Astrocyte of the hippocampus (primary cell): ENCODE results near the gene ALG5.

ENCODE experiments used
- DNase-seq: peaks from one replicate; pipeline ENCODE4 v3.0.0; 2011; ENCODE audit warnings: low read depth, low spot score

ALG5 gene

DNA sequence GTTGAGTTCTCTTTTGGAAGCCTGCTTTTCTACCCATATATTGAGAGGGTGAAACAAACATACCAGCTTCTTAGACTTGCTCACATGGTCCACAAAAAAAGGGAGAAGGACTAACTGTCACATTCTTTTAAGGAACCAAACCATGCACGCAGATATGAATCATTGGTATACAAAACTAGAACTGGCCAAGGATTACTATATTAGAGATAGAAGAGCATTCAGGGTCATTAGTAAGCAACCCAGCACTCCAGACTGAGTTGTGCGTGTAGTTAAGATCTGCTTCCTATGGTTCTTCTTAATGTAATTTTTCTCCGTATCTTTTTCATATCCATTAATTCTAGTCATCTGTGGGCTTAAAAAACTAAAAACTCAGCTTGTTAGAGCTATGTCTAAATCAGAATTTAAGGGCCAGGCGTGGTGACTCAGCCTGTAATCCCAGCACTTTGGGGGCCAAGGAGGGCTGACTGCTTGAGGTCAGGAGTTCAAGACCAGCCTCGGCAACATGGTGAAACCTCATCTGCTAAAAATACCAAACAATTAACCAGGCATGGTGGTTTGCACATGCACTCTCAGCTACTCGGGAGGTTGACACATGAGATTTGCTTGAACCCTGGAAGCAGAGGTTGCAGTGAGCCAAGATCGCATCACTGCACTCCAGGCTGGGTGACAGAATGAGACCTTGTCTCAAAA, 19.6 kb downstream of the ALG5 start:
- DNase-seq = peak; percentile 32

DNA sequence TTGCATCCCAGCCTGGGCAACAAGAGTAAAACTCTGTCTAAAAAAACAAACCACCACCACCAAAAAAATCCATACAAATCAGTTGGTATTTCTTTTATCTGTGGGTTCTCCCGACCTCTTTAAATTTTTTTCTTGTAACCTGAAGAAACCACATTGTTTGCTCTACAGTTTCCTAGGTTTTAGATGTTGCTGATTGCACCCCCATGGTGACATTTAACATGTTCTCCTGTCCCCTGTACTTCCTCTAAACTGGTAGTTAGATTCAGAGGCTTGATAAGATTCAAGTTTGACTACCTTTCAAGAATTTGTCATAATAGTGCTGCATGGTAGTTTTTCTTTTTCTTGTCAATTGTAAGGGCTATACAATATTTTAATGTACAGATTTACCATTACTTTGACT, 24.0 kb downstream of the ALG5 start:
- DNase-seq = peak; percentile 8

DNA sequence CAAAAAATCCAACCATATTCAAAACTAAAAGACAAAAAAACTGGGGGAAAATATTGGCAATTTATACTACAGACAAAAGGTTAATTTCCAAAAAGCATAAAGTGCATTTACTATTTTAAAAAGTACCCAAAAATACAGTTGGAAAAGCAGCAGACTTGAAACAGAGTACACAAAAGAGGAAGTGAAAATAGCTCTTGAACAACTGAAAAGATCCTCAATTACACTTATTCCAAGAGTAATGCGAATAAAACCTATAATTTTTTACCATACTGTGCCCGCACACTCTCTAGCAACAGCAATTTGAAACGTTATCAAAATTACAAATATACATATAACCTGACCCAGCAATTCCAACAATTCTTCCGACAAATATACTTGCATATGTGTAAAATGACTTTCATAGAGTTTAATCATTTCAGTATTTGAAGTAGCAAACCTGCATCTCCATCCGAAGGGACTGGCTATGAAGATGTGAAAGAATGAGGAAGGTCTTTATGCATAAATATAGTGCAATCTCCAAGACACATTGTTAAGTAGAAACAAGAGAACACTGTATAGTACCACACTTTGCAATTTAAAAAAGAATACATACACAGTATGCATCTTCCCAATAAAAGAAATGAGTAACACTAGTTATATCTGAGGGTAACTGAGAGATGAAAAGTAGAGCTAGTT, 25.4 kb downstream of the ALG5 start:
- DNase-seq = no peak

DNA sequence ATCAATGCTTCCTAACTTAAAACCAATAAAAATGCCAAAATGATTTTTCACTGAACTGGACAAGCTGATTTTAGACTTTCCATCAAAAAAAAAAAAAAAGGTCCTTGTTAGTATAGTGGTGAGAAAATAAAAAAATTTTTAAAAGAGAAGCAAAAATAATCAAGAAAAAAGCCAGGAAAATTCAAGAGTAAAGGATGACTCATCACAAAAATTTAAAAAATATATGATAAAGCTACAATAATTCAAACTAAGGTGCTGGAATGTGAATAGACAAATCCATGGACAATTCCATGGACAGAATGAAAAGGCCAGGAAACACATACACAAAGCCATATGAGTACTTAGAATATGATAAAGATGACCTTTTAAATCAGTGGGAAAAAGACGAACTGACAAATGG, 26.1 kb downstream of the ALG5 start:
- DNase-seq = no peak

DNA sequence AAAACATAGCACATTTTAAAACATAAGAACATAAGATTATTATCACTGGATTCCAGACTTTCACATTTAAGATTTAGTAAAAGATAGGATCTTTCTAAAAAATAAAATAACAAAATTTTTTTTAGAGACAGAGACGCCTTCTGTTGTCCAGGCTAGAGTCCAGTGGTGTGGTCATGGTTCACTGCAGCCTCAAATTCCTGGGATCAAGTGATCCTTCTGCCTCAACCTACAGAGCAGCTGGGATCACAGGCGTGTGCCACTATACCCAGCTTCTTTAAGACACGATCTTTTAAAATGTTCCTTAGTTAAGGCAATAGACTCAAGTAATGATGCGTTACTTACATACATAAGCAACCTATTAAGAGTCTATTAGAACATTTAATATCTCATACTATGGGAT, 32.7 kb downstream of the ALG5 start:
- DNase-seq = no peak

DNA sequence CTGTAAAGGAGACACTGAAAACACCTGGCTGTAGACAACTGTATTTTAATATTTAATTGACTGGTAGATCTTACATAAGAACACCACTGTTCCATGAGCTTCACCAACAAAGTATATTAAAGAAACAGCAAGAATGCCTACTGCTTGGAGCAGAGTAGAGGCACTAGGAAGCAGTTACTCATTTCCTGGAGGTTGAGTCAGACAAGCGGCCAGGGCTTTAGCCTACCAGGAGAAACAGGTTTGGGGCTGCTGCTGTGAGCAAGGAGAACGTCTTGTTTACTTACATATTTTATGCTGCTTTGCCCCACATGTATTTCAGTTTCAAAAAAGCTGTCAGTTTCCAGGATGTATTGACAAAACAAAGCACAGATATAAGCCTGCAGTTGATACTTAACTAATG, 33.4 kb downstream of the ALG5 start:
- peak; percentile 62 for DNase-seq

DNA sequence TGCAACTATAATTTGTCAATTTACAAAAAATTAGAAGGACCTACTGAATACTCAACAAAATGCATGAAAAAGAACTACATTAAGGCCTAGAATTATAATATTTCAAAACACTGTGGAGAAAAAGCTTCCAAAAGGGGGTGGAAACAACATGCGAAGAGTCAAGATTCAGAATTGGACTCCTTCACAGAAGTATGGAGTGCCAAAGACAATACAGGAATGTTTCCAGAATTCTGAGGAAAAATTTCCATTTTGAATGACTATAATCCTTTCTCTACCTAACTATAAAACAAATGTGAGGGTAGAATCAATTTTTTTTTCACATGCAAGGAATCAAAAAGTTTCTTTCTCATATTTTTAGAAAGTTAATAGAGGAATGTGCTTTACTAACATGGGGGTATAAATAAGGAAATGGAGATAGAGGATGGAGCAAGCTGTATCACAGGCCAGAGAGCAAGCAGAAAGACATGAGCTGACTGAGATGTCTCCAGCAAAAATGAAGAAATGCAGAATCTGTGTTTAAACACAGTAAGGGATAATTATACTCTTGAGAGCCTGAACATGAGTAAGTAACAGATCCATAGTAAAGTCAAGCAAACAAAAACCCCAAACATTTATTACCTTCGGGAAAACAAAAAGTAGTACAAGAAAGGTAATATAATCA, 39.6 kb downstream of the ALG5 start:
- peak; percentile 7 for DNase-seq

DNA sequence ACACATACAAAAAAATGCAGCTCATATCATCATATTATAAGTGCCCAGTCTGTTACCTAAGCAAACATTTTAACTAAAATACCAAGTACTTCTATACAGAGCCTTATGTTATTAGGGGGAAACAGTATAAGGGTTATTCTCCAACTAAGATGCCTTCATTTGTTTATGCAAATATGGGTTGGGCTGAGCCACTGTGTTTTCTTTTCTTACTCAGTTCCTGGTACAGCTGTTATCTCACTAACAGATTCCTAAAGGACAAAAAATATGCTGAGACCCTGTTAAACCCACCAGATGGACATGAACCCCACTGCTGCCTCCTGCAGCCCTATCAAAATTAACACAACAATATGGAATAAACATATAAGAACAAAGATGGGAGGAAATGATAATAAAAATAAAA, 44.6 kb downstream of the ALG5 start:
- no peak for DNase-seq

DNA sequence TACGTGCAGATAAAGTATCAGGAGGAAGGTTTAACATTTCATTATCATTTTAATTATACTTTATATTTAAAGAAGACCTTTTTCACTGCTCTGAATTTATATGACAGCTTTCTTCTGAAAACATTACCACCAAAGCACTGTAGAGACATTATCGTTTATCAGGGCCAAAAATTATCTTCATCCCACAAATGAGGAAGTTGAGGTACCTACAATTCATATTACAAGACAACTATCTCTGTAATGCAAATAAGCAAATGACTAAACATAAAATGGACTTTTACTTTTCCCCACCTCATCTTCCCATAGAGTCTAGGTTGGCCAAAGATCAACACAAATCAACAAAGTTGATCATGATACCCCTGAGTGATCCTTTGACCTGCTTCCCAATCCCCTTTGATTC, 48.2 kb downstream of the ALG5 start:
- no peak for DNase-seq

DNA sequence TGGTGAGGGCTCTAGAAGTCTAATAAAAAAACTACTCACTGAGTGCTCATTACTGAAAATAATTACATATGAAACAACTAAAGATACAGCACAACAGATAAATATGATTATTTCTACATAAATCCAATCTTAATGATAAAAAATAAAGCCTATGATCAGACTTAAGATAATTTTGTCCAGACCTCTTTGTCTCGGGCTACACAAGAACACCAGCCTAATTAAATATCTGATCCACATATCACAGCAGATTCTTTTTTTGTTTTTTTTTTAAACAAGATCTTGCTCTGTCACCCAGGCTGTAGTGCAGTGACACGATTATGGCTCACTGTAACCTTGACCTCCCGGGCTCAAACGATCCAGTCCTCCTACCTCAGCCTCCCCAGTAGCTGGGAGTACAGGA, 48.8 kb downstream of the ALG5 start:
- no peak for DNase-seq

DNA sequence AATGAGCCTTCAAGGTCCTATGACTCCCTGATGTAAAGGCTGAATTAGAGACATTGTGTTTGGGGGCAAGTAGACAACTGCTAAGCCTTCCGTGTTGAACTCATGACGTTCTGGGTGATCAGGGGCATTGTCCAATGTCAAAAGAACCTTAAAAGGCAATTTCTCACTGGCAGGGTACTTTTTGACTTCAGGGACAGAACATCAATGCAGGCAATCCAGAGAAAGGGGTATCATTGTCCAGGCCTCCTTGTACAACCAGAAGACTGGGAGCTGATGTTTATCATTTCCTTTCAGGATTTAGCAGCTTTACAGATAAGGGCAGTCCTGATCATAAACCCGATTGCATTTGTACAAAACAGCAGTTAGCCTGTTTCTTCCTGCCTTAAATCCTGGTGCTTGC, 54.1 kb downstream of the ALG5 start:
- no peak for DNase-seq

DNA sequence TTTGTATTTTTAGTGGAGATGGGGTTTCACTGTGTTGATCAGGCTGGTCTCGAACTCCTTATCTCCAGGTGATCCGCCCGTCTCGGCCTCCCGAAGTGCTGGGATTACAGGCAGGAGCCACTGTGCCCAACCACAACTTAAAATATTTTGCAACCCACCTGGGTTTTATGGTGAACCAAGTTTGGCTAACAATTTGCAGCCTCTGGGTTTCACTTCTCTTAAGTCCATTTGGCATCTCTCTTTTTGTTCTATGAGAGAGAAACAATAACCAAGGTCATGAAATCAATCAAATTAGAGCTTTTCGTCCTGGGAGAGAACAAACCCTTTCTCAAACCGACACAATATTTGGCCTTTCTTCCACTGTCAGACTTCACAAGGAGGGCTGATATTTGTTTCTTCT, 73.5 kb downstream of the ALG5 start:
- DNase-seq = no peak

DNA sequence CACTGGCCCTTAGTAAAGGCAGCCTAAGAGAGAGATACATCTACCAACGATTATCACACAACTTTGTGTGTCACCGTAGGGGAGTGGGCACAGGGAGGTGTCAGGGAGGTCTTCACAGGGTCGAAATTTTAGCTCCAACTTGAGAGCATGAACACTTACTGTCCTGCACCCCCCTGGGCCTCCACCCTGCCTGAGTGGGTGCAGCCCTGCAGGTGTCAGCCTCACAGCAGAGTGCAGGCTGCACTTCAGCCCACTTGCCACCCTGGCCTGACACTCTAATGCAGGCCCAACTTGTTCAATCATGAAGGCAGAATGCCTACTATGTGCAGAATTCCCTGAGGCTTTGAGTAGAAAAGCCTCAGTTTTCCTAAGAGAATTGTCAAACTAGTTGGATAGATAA, 75.1 kb downstream of the ALG5 start:
- DNase-seq = no peak

DNA sequence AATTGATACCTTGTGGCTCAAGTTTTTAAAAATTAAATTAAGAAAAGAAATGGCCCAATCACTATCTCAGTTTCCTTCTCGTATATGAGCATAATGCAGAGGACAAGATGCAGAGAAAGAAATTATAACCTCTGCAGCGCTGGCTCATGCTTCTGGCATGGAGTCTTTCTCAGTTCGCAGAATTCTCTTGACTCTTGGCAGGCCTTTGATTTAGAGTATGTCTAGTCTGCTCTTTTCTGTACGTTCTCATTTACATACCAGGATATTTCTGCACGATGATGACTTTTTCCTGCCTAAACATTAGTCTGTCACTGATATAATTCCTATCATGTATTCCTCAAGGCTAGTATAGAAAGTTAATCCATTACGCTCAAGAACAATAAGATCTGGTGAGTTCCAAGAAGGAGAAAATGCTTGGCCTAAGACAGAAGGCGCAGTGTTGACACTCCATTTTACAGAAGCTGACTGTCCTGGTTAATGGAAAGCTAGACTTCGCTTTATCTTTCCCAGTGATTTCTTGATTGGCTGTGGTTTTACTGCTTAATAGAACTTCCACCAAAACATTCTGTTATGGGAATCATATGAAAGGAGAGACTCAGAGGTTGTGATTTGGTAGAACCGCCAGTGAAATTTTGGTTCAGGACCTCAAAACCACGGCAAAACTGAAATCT, 77.4 kb downstream of the ALG5 start:
- no peak for DNase-seq

DNA sequence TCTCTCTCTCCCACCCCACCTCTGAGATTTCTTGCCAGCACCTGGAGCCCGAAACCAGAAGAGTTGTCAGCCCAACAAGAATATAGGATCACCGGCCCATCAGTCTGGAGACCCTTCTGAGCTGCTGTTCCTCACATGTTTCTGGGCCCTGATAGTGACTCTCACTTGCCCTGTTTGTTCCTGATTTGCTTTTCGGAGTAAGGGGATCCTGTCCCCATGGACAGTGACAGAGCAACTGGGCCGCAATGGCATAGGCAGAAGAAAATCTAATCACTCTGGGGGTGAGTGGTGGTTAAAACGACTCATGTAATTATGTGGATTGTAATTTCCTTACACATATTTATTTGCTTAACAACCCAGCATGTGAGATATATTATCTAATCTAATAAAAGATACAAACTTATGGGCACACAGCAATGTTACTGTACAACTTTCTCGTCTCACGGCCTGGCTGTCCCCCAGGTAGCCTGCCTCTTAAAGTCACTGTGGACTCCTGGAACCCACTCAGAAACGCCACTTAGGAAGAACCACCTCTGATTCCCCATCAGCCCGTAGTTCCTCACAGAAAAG, 78.4 kb downstream of the ALG5 start:
- DNase-seq = no peak

DNA sequence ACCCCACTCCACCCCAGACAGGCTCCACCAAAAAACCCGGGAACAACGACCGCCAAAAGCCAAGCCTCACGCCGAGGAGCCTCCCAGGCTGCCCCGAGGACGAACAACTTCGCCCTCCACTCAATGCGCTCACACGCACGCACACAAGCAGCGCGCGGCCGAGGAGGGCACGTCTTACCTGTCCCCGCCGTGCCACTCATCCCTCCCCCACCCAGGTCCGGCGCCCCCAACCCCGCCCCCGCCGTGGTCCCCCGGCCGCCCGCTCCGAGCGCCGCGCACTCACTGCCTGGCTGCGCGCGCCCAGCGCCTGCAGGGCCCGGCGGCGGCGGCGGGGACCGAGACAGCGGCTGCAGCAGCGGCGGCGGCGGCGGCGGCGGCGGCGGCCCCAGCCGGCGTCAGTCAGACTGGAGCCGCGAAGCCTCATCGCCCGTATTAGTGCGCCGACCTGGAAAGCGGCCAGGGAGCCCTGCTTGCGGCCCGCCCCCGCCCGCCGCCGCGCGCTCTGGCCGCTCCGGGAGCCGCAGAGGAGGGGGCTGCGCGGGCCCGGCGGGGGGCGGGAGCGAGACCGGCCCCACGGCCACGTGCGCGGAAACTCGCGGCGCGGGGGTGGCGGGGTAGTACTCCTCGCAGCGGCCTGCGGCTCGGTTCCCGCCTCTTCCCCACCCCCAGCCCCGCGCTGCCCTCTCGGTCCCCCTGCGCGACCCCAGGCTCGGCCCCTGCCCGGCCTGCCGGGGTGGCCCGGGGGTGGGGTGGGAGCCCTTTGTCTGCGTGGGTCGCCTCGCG, 79.1 kb downstream of the ALG5 start, which contains the start of gene SMAD9:
TSS of gene SMAD9 (minus strand) at position 406 of the 783 bp plus-strand sequence. CDS start 40,549 bp downstream, outside the sequence.
- DNase-seq = peak; percentile 93

DNA sequence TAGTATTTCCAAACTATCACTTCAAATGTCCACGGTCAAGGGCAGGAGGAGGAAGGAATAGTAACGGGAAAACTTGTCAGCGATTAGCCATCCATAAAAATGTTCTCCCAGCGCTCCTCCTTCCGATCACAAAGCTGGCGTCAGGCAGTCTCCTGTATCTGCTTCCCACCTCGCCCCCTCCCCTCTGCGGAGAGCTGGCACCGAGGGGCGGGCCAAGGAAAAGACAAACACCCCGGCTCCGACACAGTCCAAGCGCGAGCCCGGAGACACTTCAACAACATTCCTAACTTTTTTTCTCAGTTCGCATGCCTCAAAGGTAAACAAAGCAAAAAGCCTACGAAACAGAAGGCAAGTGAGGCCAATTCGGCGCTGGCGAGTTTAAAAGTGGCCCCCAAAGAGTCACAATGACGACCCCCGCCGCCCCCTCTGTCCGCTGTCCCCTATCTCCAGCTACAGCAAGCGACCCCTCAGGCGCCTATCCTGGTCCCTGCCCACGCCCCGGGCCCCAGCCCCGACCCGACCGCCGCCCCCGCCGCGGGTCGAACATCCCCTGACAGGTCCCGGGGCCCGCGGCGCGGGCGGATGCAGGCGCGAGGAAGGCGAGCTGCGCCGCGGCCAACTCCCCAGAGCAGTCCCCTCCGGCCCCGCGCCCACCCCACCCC, 79.8 kb downstream of the ALG5 start:
- peak; percentile 83 for DNase-seq

DNA sequence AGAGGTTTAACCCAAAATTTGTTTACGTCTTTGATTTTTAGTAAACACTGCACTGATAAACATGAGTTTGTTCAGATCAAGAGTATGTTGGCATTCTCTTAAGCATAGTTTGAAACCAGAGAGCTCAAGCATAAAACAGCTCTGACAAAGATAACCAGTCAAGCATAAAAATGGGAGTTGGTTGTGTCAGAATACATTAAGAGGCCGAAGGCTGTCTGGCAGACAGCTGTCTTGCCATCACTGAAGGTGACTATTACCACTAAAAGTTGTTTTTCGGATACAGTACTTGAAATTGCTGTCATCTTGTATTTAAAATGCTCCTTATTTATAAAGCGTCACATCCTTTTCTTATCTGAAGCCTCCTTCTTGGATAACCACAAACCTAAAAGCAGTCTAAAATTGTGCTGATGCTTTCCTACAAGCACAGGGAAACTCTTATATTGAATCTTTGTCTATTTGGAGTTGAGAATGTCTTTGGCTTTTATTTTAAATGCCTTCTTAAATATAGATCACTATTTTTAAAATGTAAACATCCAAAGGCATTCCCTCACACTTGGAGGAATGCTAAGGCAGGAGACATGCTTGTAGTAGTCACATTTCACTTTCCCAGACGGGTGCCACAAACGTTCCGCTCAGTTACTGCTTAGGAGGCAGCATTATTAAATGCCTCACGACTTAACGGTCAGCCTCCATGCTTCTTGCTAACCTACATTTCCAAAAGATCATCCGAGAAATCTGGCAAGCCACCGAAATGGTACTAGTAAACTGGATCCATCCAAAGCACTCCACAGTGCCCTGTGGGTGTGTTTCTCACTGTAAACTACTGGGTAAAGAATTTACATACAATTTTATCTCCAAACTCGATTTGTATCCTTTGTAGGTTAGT, 80.7 kb downstream of the ALG5 start:
- peak; percentile 73 for DNase-seq

DNA sequence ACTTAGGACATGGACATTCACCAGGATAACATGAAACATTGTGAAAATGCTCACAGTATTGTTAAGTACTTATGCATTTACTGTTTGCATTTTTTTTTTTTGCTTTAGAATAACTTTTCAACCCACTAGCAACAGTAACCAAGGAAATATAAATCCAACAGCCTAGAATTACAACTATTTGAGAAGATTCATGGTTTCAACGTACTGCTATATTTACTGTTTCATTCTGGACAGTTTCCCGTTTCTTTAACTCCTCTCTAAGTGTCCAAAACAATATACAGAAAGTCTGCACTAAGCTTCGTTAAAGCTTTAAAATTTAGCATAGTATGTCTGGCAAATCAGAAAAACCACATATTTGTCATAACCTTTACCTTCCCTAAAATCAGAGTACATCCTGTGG, 81.8 kb downstream of the ALG5 start:
- DNase-seq = no peak
